ENCODE results near the gene PCDHB7.
"Not testable (repeated sequence)": the region's sequence is repeated elsewhere in the genome, so short reads cannot be mapped to it uniquely, and the experiment has no call there.

The PCDHB7 gene

GRCh38 chr5:141179371-141179770 is 6.9 kb downstream of the PCDHB7 start:
- DNase-seq (ENCODE audit: low read depth); H3K4me3 ChIP-seq (ENCODE audit: low read depth, low read length): not testable (repeated sequence)

- DNase-seq (ENCODE audit: low read depth); H3K4me3 ChIP-seq (ENCODE audit: low read depth, low read length): not testable (repeated sequence)
Observed at GRCh38 chr5:141179876-141180275, 7.4 kb downstream of the PCDHB7 start.

- H3K4me3 ChIP-seq (ENCODE audit: low read depth, low read length), result no peak overlapping the region
- no peak for DNase-seq (ENCODE audit: low read depth)
Observed at GRCh38 chr5:141180313-141180712, 7.9 kb downstream of the PCDHB7 start.

- H3K4me3 ChIP-seq (ENCODE audit: low read depth, low read length), result peak within 1 kb of the TSS; percentile 23
- DNase-seq (ENCODE audit: low read depth), result no peak
Observed at GRCh38 chr5:141182248-141182647, 9.8 kb downstream of the PCDHB7 start, which contains the start of gene PCDHB16. Gene PCDHB16 (plus strand): TSS chr5:141182387. CDS start chr5:141182560, 173 bp downstream.

- H3K4me3 ChIP-seq (ENCODE audit: low read depth, low read length); DNase-seq (ENCODE audit: low read depth): not testable (repeated sequence)
Observed at GRCh38 chr5:141184117-141184855, 11.8 kb downstream of the PCDHB7 start.

- no peak for DNase-seq (ENCODE audit: low read depth)
- H3K4me3 ChIP-seq (ENCODE audit: low read depth, low read length), result no peak within 1 kb of the TSS
Observed at GRCh38 chr5:141186897-141187512, 14.6 kb downstream of the PCDHB7 start, which contains the start of gene PCDHB9. Gene PCDHB9 (plus strand): TSS chr5:141187161. CDS start chr5:141187319, 158 bp downstream.

- DNase-seq (ENCODE audit: low read depth); H3K4me3 ChIP-seq (ENCODE audit: low read depth, low read length): not testable (repeated sequence)
Observed at GRCh38 chr5:141188682-141189081, 16.2 kb downstream of the PCDHB7 start.

- H3K4me3 ChIP-seq (ENCODE audit: low read depth, low read length); DNase-seq (ENCODE audit: low read depth): not testable (repeated sequence)
Observed at GRCh38 chr5:141189131-141189530, 16.7 kb downstream of the PCDHB7 start.

GRCh38 chr5:141192110-141192725 is 19.8 kb downstream of the PCDHB7 start, which contains the start of gene PCDHB10:
Gene PCDHB10 (plus strand): TSS chr5:141192353. CDS start chr5:141192553, 200 bp downstream.
- H3K4me3 ChIP-seq (ENCODE audit: low read depth, low read length), result peak within 1 kb of the TSS; percentile 17
- no peak for DNase-seq (ENCODE audit: low read depth)

- DNase-seq (ENCODE audit: low read depth); H3K4me3 ChIP-seq (ENCODE audit: low read depth, low read length): not testable (repeated sequence)
Observed at GRCh38 chr5:141194332-141194731, 21.9 kb downstream of the PCDHB7 start.

- no peak for DNase-seq (ENCODE audit: low read depth)
- no peak overlapping the region for H3K4me3 ChIP-seq (ENCODE audit: low read depth, low read length)
Observed at GRCh38 chr5:141196363-141196762, 23.9 kb downstream of the PCDHB7 start.

GRCh38 chr5:141199359-141200235 is 27.2 kb downstream of the PCDHB7 start, which contains the start of gene PCDHB11:
Gene PCDHB11 (plus strand): TSS chr5:141199627. CDS start chr5:141199775, 148 bp downstream.
- H3K4me3 ChIP-seq (ENCODE audit: low read depth, low read length), result no peak within 1 kb of the TSS
- DNase-seq (ENCODE audit: low read depth), result no peak

GRCh38 chr5:141201126-141201525 is 28.7 kb downstream of the PCDHB7 start:
- not testable (repeated sequence) for DNase-seq (ENCODE audit: low read depth)

GRCh38 chr5:141201646-141202045 is 29.2 kb downstream of the PCDHB7 start:
- DNase-seq (ENCODE audit: low read depth); H3K4me3 ChIP-seq (ENCODE audit: low read depth, low read length): not testable (repeated sequence)

More at GRCh38 chr5:141201126-141201525, 28.7 kb downstream of the PCDHB7 start:
- H3K4me3 ChIP-seq (ENCODE audit: low read depth, low read length), result not testable (repeated sequence)

GRCh38 chr5:141208478-141208877 is 36.0 kb downstream of the PCDHB7 start, which contains the start of gene PCDHB12:
Gene PCDHB12 (plus strand): TSS chr5:141208719. CDS start chr5:141208908, 189 bp downstream.
- DNase-seq (ENCODE audit: low read depth), result no peak
- H3K4me3 ChIP-seq (ENCODE audit: low read depth, low read length), result peak within 1 kb of the TSS; percentile 10

- not testable (repeated sequence) for H3K4me3 ChIP-seq (ENCODE audit: low read depth, low read length)
Observed at GRCh38 chr5:141210281-141210680, 37.8 kb downstream of the PCDHB7 start.

GRCh38 chr5:141210849-141211248 is 38.4 kb downstream of the PCDHB7 start:
- not testable (repeated sequence) for DNase-seq (ENCODE audit: low read depth); H3K4me3 ChIP-seq (ENCODE audit: low read depth, low read length)

More at GRCh38 chr5:141210281-141210680, 37.8 kb downstream of the PCDHB7 start:
- not testable (repeated sequence) for DNase-seq (ENCODE audit: low read depth)

GRCh38 chr5:141213656-141214339 is 41.4 kb downstream of the PCDHB7 start, which contains the start of gene PCDHB13:
Gene PCDHB13 (plus strand): TSS chr5:141213919. CDS start chr5:141214124, 205 bp downstream.
- H3K4me3 ChIP-seq (ENCODE audit: low read depth, low read length); DNase-seq (ENCODE audit: low read depth): not testable (repeated sequence)

Measured in skeletal muscle cell (primary cell).